ENCODE results near the gene S100A5.

DNA sequence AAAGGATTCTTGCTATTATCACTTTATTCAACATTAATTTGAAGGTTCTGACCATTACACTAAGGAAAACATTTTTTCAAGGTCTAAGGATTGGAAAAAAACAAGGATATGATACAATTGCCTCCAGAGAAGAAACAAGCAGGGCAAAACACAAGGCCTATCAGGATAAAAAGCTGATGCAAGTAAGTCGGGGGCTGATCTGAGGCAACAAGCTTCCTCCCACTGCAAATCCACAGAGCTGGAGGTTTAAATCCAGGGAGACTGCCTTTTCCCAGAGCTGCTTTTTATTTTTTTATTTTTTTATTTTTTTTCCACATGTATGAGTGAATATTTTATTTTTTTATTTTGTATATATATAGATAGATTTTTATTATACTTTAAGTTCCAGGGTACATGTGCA is 44.3 kb upstream of the S100A5 start:
- TF ChIP-seq ZNF274 (IDR thresholded peaks at IDR 0.05; ENCODE audit: low read depth, low read length), result no peak
- TF ChIP-seq YY1 (IDR thresholded peaks at IDR 0.05; ENCODE audit: insufficient read depth, insufficient read length), result no peak

Data from NT2/D1 (cell line).